Measurements from ENCODE around the gene SNRPA1.

SNRPA1 gene

DNA sequence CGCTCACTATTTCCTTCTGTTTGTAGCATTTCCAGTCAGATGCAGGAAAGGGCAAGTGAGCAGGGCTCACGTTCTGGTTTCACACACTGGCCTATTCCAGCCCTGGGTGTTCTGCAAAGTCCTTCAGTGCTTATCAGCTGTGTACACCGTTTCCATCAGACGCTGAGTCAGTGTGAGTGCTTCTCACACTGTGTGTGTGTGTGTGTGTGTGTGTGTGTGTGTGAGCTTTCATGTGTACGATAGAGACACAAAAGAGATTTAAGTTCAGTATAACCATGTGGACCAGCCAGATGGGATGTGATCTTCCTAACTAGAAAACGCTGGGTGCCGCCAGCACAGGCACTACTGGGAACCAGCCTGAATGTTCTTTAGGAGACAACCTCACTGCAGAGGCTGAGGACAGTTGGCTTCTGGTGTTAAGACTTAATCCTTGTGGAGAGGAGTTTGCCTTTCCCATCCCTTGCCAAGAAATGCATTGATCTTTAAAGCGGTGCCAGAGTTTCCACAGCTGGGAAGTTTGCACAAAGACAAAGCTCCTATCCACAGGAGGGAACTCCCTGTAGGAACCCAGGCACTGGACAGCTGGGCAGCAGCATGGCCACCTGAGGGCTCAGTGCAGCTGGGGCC, 39.3 kb downstream of the SNRPA1 start:
- peak; percentile 21 for DNase-seq

DNA sequence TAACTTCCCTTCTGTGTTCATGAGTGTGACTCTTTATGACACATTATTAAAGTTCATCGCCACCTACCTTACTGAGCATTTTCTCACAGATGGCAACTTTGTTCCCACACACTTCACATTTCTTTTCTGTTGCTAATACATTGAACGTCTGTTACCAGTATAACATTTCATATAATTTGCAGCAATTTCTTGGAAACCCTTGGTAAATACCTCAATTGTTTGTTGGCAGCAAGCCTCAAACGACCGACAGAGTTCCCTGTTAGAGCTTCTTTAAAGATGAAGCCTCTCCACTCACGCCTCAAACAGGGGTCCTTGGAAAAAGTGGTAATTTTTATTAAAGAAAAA, 40.0 kb downstream of the SNRPA1 start:
- DNase-seq, result no peak

DNA sequence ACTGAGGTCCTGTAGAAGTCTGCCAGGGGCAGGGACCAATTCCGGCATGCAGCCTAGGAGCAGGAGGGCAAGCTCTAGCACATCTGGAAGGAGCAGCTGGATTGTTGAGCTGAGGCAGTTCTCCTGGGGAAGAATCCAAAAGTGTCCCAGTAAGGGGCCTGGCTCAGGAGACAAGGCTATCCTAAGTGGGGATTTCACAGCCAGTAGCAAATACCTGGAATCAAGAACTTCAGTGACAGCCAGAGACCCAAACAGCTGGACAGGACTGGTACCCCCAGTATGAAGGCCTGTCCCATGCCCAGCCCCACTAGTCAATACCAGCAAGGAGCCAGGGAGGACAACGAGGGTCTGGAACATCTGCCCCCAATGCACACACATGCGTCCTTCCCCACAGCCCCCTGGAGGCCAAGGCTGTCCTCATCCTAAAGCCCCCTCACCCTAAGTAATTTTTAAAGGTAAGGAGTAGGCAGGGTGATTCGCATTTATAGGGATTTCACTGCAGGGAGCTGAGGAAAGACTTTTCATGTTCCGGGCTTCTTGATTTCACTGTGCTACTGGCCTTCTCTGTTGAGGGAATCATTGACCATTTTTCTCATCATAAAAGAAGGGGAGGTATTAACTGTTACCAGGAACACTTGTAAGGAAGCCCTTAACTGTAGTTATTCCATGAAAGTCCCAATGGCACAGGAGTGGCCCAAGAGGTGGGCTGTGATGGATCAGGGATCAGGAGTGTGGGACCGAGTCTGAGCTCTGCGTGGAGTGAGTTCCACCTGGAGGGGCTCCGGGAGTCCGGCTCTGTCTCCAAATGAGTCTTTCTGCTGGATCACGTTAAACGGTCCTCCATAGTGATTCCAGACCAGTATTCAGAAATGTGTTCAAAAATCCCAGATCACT, 40.6 kb downstream of the SNRPA1 start:
- DNase-seq, result no peak

DNA sequence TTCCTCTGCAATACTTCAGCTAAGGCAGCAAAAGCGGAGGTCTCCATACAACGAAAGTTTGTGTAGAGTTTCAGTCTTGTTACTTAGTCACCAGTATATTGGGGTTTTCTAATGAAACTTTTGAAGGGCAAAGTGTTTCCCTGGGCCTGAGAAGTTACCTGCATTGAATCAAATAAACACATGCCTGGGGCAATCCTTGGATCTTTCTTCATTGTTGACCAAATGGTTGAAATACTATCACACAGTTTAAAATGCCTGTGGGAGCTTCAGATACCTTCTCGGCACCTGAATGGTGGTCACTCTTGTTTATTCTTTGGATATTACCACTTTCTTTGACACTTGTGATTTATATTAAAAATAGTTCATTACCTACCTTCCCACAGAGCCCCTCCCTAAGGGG, 42.2 kb downstream of the SNRPA1 start:
- DNase-seq, result no peak

DNA sequence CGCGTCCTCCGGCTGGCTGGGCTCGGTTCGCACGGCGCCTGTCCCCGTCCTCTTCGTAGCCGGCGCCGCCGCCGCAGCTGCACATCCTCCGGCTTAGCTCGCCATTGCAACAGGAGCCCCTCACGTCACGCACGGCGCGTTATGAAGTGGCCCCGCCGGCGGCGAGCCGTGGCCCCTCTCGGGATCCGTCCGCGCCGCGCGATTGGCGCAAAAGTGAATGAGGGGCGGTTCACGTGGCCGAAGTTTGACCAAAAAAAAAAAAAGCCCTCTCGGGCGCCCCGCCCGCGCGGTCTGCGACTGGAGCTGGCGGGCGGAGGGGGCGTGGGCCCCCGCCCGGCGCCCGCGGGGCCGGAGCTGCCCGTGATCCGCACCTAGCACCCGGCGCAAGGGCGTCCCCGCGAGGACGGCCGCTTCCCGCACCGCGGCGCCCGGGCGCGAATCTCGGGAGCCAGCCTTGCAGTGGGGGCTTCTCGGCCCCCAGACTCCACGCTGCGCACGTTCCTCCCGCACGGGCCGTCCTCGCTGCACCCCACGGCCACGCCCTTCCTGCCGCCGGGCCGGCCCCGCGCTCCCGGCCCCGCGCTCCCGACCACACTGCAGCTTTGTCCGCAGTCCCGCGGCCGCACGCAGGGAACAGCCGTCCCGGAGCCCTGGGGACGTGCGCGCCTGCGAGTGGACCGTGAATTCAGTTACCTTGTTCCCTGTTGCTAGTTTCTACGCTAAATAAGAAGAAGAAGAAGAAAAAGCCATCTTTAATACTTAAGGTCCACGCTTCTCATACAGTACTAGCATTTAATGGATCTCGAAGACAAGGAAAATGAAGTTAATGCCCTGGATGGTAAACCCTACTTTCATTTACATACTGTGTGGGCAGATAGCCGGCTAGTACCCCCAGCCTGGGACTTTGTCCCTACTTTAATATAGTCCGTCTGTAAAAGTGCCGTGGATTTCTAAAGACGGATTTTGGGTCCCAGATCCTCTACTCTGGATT, 42.9 kb downstream of the SNRPA1 start, which contains the start of gene CHSY1:
Gene CHSY1, minus strand, starts transcription at position 219 of the 991 bp plus-strand sequence. CDS start 592 bp downstream, outside the sequence.
- peak; percentile 53 for DNase-seq

DNA sequence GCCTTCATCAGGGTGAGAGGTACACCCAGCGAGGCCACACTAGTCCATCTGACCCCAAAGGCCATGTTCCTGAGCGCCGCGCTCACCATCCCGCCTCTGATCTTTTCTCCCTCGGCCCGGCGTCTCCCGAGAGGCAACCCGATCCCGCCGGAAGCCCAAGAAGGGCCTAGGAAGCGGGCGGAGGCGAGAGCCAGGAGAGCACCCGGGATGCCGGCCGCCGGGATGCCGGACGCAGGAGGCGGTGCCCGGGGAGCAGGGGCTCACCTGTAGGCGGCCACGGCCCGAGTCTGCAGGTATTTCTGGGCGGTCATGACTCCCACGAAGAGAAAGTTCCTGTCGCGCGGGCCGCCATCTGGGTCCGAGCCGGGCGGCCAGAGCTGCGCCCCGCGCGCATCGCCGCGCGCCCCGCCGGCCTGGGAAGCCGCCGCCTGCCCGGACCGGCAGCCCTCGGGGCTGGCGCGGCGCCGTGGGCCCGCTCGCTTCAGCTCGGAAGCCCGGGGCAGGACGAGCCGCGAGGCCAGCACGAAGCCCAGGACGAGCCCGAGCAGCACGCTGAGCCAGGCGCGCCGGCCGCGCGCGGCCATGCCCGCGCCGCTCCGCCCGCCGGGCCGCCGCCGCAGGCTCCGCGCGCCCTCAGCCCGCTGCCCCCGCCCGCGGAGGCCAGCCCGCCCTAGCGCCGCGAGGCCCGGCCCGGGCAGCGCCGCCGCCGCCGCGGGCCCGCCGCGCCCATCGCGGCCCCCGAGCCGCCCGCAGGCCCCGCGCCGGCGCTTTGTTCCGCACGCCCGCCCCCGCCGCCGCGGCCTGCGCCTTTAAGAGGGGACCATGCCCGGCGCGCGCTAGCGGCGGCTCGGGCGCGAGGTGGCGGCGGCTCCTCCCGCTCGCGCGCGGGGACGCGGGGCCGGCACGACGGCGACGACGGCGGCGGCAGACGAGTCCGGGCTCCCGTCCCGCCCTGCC, 43.9 kb downstream of the SNRPA1 start:
- DNase-seq, result no peak

DNA sequence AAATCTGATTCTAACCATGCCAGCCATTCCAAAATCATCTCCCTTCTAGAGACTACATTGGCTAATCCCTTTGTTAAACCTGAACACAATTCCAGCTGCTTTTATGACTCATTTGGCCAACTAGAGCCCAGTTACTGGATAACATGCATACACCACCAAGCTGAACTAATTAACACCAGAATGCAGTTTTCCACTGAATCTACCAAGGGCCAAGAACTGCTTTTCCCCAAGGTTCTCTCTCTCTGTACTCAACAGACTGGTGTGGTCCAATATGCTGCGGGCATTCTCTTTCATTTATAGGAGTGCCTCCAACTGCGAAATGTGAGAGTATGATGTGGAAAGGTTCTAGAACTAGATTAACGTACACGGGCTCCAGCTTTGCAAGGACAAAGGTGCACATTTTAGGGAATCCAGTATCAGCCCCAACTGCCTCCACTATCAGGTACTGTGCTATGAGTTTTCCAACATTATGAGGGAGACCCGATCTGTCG, 44.7 kb downstream of the SNRPA1 start:
- DNase-seq, result no peak

DNA sequence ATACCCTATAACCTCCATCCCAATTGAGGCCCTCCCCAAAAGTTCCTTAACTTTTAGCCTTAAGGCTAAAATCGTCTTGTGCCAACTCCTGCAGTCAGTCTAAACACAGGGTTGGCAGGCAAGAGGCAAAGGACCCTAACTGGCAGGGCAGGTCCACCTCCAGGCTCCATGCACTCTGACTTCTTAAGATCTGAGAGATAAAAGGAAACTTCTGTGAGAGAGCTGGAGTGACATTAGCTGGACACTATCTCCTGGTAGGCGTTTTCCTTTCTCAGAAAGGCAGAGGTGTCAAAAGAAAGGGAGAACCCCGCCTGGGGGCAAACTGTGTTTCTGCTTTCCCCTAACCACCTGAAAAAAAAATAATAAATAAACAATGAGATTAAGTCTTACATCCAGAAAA, 46.8 kb downstream of the SNRPA1 start:
- no peak for DNase-seq

DNA sequence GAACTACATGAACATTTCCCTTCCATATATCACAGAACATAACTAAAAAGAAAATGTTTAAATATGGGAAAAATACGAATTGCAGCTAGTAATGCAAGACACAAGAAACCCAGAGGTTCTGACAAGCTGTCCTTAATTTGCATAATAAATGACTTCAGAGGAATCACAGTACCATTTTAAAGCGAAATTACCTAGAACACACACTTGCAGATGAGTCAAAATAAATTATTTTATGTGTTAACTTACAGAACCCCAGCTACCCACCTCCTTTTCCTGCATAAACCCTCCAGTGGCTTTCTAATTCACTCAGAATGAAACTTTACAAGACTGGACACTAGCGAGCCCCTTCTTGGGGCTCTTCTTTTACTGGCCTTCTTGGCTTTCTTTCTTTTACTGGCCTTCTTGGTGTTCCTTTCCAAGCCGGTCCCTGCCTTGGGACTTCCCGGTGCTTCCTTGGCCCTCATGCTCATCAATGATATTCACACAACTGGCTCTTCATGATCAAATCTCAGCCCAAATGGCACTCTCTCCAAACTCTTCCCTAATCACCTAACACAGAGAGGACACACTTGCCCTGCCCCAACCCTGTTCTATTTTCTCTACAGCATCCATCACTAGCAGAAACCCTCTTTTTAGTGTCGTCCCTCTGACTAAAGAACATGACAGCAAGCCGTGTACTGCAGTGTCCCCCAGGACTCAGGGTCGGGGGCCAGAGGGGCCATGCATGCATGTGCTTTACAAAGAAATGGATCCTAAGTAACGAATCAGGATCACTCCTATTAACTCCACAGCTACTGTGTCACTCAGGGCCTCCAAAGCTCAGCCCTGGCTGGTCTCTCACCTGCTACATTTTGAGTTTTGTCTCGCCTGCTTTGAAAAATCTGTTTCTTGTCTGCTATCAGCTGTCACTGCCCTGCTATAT, 48.0 kb downstream of the SNRPA1 start:
- DNase-seq, result no peak

DNA sequence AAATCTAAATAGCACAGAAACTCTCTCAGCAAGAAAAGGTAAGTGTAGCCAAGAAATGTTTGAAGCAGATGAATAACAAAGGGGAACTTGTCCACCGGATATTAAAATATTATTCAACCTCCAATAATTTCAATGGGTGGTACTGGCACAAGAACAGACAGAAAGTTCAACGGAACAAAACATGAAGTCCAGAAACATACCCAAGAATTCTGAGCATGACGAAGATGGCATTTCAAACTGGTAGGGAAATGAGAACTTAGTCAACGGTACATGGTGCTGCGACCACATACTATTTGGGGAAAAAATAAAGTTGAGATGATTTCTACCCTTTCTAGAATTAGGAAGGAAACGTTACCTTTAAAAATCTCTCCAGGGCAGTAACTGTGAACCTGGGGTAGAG, 48.7 kb downstream of the SNRPA1 start:
- DNase-seq, result no peak

DNA sequence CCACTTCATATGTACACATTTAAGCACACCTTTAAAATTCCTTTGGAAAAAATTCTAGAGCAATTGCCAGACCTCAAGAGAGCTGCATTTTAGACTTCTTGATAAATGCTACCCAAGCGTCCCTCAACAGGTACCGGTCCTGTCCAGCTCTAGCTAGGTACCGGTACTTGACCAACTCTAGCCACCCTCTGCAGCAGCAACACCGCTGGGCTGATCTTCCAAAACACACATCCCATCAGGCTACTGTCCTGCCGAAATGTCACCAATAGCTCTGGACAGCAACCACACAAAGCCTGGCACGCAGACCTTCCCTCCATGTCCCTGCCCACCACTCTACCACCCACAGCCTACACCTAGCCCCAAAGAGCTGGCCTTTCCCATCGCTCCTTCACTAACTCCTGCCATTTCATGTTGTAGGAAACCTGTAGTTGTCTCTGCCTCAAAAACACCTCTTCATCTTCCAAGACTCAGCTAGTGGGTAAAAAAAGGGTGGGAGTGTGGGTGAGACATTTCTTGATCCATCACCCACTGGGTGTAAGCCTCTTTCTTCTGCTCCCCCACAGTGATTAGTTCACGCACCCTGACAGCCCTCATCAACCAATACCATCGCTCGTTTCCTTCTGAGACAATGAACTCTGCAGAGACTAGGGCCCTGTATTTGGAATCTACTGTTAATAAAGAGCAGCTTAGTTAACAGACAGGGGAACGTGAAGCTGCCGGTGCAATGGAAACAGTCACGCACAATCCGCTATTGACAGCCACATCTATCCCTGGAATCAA, 50.0 kb downstream of the SNRPA1 start:
- no peak for DNase-seq

DNA sequence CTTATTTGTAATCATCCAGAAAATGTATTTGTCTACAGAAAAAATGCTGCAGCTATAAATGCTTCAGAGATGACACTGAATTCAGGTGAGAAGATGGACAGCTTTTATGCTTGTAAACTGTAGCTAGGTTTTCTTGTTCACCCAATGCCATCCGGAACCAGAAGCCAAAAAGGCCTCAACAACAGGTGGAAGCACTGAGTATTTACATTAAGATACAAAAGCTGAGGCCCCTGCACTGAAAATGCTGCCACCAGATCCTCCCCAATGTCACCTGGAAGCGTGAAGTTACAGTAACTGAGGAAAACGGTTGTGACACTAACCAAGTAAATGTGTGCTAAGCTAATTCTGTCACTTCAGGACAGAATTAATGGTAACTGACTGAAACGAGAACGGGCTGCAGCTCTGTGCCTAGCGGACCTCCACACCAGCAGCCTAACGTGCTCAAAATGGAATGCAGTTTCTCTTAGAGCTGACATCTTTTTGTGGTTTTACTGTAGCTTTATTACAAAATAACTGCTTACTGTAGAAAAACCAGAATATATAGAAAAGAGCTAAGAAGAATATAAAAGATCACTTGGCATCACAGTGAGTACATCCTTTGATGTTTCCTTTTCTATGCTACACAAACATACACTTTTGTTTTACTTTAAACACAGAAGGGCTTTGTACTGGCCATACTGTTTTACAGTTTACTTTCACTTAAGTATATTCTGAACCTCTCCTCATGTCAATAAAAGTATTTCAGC, 50.8 kb downstream of the SNRPA1 start:
- DNase-seq, result no peak

DNA sequence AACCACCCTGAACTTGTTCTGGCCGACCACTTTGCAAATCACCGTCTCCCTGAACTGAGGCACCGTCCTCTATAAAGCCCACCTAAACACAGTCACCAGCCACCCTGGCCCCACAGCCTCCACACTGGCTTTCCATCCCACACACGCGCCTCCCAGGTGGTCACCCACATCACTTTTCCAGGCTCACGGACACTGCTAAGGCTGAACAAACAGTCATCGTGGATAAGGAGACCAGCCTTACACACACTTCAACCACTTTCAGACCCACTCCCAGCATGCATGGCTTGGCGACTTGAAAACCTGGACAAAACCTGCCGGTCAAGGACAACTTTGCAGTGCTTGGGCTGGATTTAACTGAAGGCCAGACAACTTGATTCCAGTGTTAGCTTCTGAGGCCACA, 51.6 kb downstream of the SNRPA1 start:
- peak; percentile 7 for DNase-seq

DNA sequence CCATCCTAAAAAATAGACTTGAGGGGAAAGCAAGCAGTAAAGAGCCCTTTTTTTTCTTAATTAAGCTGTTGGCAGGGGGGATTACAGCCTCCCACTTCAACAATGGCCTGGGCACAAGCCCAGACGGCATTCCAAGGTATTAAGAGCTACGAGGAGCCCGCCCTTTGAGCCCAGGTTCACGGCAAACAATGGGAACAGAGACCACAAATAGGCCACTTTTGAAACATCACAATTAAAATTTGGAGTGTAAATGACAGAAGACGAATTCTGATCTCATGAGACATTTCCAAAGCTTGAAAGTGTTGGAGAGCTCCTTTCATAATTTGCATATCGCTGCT, 52.1 kb downstream of the SNRPA1 start:
- peak; percentile 58 for DNase-seq

DNA sequence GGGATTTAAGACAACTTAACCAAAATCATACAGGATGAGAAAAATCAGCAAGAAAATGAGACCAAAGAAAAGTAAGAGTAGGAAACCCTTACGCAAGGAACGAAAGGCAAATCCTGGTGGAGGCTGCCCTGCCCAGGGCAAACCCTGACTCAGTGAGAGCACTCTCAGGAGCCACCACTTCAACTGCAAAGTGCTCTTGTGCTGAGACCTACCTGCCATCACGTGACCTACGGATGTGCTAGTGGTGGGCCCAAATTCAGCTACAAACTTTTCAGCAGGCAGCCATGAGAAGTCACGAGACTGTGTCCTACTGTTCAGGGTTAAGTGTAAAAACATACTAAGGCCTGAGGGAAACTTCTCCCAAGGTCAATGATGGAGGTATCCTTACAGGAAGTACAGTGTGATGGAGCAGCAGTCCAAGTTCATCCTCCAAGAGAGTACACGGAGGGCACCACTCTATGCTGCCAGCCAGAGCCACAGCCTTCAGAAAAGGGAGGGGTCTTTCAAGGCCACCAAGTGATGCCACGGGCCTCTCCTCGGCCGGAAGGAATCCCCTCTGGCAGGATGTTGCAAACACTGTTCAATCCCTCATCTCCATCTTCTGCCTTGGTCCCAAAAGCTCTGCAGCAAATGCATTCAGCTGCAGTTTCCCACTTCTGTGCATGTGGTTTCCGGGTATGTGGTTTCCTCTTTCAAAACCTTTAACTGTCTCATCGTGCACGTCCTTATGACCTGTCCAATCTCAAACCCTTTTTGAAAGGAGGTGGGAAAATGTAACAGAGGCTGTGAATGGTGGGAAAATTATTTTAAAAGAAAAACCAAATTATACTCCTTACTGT, 52.7 kb downstream of the SNRPA1 start:
- DNase-seq, result peak; percentile 60

DNA sequence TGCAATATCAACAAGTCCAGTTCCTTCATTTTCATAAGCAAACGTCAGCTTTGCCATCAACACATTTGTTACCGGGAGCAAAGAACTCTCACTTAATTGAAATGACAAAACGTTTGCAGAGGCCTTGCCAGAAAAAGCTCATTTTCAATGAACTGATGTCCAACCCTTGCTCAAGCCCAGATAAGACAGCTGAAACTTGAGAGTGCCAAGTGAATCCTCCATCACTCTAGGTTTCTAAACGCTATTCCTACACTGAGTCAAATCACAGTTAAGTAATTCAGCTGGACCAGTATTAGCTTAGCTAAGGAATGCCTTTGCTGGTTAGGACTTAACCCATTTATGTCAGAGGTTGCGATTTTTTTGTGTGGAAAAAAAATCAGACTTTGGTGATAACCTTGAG, 54.7 kb downstream of the SNRPA1 start:
- no peak for DNase-seq

DNA sequence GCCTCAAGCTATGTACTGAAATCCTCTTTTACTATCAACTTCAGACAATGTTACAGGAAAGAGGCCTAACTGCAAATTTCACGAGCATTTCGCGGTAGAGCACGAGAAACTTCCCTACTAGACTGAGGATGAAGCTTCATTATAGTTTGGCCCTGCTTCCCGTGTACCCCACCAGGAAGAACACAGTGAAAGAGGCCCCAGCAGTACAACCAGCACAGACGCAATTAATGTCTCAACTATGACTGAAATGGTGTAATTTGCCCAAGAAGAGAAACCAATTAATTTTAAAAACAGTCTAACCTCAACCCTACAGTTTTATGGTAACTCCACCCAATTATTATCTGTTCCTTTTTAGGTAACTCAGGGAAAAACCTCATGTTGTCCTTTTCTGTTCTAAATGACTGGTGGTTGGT, 55.3 kb downstream of the SNRPA1 start:
- no peak for DNase-seq

DNA sequence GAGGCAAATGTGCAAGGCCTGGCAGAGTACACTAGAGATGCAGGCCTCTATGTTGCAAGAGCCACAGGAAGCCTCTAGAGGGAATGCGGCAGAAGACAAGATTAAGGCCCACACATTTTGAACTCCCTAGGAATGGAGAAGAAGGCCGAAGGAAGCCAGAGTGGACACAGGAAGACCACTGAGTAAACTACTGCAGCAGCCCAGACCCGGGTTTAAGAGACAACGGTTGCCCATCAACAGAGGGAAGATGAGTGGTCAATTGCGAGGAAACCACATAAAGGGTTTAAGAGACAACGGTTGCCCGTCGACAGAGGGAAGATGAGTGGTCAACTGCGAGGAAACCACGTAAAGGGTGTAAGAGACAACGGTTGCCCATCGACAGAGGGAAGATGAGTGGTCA, 57.8 kb downstream of the SNRPA1 start:
- no peak for DNase-seq

Data from DMS79 treated with DMSO at 0.1 percent for 48 hours (cell line).